Measurements from ENCODE around the gene FTSJ1.
"Not testable (repeated sequence)": the region's sequence is repeated elsewhere in the genome, so short reads cannot be mapped to it uniquely, and the experiment has no call there.

Gene FTSJ1

DNA sequence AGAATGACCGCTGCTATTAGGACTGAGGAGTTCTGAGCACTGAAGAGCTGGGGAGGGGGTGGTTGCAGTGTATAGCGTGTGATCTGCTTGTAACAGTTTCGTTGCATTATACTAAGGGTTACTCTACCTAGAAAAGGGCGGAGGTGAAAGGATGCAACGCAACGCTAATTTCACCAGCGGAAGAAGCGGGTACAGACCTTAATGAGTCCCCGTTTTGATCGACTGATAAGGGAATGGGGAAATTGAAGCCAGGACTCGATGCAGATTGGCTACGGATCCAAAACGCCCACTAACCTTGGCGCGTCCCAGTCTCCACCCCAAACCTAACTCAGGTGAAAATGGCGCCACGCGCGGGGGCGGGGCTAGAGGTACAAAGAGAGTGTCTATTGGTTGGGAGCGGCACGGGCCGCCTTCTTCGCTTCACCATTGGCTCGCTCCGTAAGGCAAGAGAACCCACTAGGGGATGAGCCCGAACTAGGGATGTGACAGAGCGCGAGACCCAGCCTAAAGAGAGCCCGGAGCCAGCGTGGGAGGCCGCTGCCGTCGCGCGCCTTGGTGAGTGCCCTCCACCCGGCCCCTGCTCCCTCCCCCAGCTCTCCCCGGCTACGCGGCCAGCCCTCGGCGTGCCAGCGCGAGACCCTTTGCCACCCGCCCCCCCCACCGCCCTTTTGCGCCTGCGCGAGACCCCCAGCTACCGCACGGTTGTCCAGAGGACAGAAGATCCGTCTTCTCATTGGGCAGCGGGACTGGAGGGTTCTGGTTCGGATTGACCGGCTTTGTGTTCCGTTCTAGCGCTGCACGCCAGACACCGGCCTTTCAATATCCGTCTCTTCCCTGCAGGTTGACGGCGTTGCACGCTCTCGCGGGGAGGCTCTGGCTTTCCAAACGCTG is 45.6 kb downstream of the FTSJ1 start, which contains the start of gene EBP:
EBP (plus strand) TSS at position 456 of the 891 bp plus-strand sequence. CDS start 1,964 bp downstream, outside the sequence.
- peak; percentile 87 to 91 for DNase-seq (ENCODE audit: low read depth in 2 of 2)

DNA sequence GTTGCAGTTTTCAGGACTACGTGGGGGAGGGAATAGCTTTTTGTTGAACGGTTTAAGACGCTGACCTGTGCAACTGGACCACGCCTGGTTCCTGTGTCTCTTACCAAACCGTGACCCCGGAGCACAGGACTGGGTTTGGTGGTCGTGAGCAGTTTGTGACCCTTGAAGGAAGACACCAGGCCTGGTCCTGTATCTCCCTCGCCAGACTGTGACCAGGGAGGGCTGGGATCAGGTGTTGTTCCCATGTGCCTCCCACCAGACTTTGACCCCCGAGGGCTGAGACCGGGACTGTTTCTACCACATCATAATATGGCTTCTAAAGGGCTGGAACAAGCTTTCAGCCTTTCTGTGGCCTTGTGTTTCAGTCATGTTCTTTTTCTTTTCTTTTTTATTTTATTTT is 46.3 kb downstream of the FTSJ1 start:
- no peak for DNase-seq (ENCODE audit: low read depth in 2 of 2)

DNA sequence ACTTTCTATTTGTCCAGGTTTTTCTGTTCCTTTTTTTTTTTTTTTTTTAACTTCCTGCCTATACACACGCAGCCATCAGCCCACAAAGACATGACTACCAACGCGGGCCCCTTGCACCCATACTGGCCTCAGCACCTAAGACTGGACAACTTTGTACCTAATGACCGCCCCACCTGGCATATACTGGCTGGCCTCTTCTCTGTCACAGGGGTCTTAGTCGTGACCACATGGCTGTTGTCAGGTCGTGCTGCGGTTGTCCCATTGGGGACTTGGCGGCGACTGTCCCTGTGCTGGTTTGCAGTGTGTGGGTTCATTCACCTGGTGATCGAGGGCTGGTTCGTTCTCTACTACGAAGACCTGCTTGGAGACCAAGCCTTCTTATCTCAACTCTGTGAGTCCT is 47.7 kb downstream of the FTSJ1 start:
- no peak for DNase-seq (ENCODE audit: low read depth in 2 of 2)

DNA sequence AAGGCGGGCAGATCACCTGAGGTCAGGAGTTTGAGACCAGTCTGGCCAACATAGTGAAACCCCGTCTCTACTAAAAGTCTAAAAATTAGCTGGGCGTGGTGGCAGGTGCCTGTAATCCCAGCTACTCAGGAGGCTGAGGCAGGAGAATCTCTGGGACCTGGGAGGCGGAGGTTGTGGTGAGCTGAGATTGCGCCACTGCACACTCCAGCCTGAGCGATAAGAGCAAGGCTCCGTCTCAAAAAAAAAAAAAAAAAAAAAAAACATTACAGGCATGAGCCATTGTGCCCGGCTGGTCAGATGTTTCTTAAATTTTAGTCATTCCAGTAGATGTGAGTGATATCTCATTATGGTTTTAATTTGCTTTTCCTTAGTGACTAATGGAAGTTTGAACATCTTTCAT is 49.9 kb downstream of the FTSJ1 start:
- DNase-seq (ENCODE audit: low read depth in 2 of 2) = not testable (repeated sequence)

DNA sequence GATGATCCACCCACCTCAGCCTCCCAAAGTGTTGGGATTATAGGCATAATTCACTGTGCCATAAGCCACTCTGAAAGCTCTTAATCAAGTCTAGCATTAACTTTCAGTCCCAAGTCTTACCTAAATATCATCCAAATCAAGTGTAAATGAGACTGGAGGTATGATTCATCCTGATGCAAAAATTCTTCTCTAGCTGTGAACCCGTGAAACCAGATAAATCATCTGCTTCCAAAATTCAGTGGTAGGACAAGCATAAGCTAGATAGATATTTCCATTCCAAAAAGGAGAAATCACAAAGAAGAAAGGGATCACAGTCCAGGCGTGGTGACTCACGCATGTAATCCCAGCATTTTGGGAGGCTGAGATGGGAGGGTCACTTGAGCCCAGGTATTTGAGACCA is 54.7 kb downstream of the FTSJ1 start:
- no peak for DNase-seq (ENCODE audit: low read depth in 2 of 2)

DNA sequence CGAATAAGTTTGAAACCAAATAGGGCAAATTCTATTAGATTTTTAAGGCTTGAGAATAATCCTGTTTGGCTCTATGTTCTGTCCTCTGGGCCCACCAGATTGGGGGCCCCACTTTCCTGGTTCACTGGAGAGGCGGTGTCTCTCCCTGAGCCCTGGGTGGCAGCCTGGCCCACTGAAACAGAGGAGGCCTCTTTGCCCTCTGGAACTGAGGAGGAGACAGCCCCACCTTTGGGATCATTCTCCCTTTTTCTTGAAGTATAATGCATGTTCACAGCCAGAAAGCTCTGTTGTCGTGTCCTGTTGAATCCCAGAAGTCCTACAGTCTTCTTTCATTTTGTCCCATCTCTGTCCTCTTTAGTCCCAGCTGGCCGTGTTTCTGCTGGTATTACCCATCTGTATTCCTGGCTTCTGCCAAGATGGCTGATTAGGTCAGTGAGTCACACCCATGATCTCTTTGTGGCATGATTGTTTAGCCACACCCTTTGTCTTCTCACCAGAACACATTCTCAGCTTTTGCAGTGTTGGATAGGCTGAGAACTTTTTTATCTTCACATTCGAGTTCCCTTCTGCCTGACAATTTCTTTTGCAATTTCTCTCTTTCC is 55.5 kb downstream of the FTSJ1 start:
- no peak for DNase-seq (ENCODE audit: low read depth in 2 of 2)

DNA sequence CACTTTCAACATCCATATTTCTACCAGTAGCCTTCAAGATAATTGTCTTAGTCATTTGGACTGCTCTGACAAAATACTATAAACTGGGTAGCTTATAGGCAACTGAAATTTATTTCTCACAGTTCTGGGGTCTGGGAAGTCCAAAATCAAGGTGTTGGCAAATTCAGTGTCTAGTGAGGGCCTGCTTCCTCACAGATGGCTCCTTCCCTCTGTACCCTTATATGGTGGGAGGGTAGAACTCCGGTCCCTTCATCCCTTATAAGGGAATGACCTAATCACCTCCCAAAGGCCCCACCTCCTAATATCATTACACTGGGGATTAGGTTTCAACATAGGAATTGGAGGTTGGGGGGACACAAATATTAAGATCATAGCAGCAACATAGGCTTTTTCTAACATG is 56.2 kb downstream of the FTSJ1 start:
- no peak for DNase-seq (ENCODE audit: low read depth in 2 of 2)

DNA sequence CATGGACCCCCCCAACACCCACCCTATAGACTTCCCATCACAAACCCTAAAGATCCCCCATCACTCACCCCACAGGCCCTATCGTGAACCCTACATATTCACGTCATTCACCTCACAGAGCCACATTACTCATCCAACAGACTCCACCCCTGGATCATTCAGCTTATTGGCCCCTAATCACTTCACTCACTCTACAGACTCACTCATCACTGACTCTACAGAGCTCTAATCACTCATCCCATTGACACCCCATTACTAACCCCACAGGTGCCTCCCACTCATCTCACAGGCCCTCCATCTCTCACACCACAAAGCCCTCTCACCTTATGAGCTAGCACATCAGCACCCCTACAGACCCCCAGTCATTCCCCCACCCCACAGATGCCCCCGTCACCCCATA is 57.2 kb downstream of the FTSJ1 start:
- no peak for DNase-seq (ENCODE audit: low read depth in 2 of 2)

All from stimulated activated CD8-positive, alpha-beta memory T cell treated with anti-CD3 and anti-CD28 coated beads, Interleukin-7, amount 100 ng/mL, for 4 hours (primary cell).